ENCODE results near the gene TRIM71. TPM values are rescaled to one million over a fixed set of nuclear protein-coding genes. Genes with fewer than 3 reads are reported as not detected.

TRIM71 gene
- total and polyA plus RNA-seq, 2 of the 13 experiments (the other 11 are each of a cell fraction or from before 2014, with no cell fraction given): 21.7 to 76.9 TPM

DNA sequence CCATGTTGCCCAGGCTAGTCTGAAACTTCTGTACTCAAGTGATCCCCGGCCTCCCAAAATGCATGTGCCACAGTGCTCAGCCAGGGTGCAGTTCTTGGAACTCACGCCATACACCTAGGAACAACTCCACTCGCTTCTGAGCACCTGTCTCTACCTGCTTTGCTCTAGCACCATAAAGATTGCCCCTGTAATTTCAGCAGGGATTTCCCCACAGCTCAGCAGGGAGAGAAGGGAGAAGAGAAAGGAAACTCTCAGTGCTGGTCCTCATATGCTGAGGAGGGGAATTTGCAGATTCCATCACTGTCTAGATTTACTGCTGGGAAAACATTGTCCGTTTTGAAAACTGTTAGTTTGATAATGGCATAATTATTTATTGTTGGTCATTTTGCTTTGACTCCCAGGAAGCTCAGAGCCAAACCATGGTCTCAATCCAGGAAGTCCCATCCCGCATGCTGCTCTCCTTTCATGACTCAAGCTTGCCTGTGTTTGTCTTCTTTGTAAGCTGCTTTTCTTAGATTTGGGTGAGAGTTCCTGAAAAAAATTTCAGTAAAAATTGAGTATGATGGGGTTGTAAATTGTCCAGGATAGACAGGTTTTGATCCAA, 24.2 kb downstream of the TRIM71 start:
- DNase-seq (ENCODE audit: low spot score) (no peak), FAIRE-seq (no peak), ATAC-seq (no peak)
- Histone ChIP-seq H3K36me3 (replicated peaks in 1 of 2; ENCODE audit: control insufficient read depth in 1 of 2, insufficient read depth in 2 of 2, low read length in 2 of 2) (peaks cover 0 to 5% of the 10 kb centered on the region in 2 experiments; a peak in 1 of 5 replicates), H4K20me1 (ENCODE audit: insufficient read depth, low read length) (peaks cover 68% of the 10 kb centered on the region), H3K9ac (ENCODE audit: insufficient read depth, low read depth, low read length) (peak overlapping the region; percentile 49), H3K4me3 (replicated peaks in 1 of 3; ENCODE audit: insufficient read depth in 1 of 3, low read depth in 2 of 3, low read length in 3 of 3) (peak overlapping the region in 1 of 3 experiments; percentile 29; a peak in 2 of 6 replicates), H3K4me1 (ENCODE audit: insufficient read depth, low read length) (peaks cover 99% of the 10 kb centered on the region), H3K27me3 (ENCODE audit: control insufficient read depth in 1 of 2, insufficient read depth in 2 of 2, low read length in 2 of 2) (no peaks in the 10 kb centered on the region), H3K27ac (ENCODE audit: extremely low read length, insufficient read depth, low read length) (peak overlapping the region; percentile 100), H3K79me2 (ENCODE audit: insufficient read depth, low read length) (peaks cover 97% of the 10 kb centered on the region), H3K4me2 (ENCODE audit: low read depth, low read length) (peak overlapping the region; percentile 80), H3K9me3 (ENCODE audit: low read length) (no peaks in the 10 kb centered on the region), H2AFZ (ENCODE audit: low read length) (no peak overlapping the region)
- BruUV-seq (replicated peaks): no TSS peak
- CTCF ChIA-PET (ENCODE audit: low intra/inter-chr PET ratio, low total read pairs): no interaction called here
- intact Hi-C loops (cut with micrococcal nuclease; ENCODE audit: unreplicated experiment): loop anchor here (2.0 to 5.0 kb wide), 3 partner anchors 13 to 45 kb away; no protein-coding TSS in a partner anchor
- WGBS (ENCODE audit: low lambda C conversion rate): 44% methylated on average over 5 of the region's 5 CpGs
- POLR2A ChIA-PET: interaction anchor here (1.6 to 5.7 kb wide), 5 partner anchors 9 to 27 kb away, joined by 4 to 36 read pairs (median 5); partner anchors contain the start of gene TRIM71
- TF ChIP-seq TBP (CRISPR knock-in tag; IDR thresholded peaks at IDR 0.05) (no peak), TCF7 (IDR thresholded peaks at IDR 0.05; ENCODE audit: low read depth) (no peak), NFIC (IDR thresholded peaks at IDR 0.05; ENCODE audit: low read length) (0 out of 2 replicates have a peak, but pooled peaks have one; percentile 15), SNAI1 (CRISPR knock-in tag; IDR thresholded peaks at IDR 0.05; ENCODE audit: borderline replicate concordance) (no peak), ZNF652 (CRISPR knock-in tag; IDR thresholded peaks at IDR 0.05; ENCODE audit: borderline replicate concordance, low read depth) (no peak), MED8 (CRISPR knock-in tag; IDR thresholded peaks at IDR 0.05; ENCODE audit: insufficient replicate concordance) (no peak), EED (CRISPR knock-in tag; IDR thresholded peaks at IDR 0.05) (no peak), SSRP1 (CRISPR knock-in tag; IDR thresholded peaks at IDR 0.05) (peak; percentile 21; the same call in 1 of the 2 replicates), SMARCC2 (IDR thresholded peaks at IDR 0.05) (no peak), RBM39 (IDR thresholded peaks at IDR 0.05; ENCODE audit: low read depth, low read length, poor library complexity, severe bottlenecking) (no peak), RBM22 (optimal IDR thresholded peaks at IDR 0.05; ENCODE audit: low read length) (peak; percentile 76), ZSCAN21 (CRISPR knock-in tag; IDR thresholded peaks at IDR 0.05; ENCODE audit: borderline replicate concordance) (no peak), ELF1 (CRISPR knock-in tag; IDR thresholded peaks at IDR 0.05) (peak; percentile 11; the same call in 1 of the 2 replicates), ISL2 (CRISPR knock-in tag; IDR thresholded peaks at IDR 0.05) (no peak), ZNF543 (CRISPR knock-in tag; IDR thresholded peaks at IDR 0.05) (no peak)
- TF ChIP-seq, protein P1, sequence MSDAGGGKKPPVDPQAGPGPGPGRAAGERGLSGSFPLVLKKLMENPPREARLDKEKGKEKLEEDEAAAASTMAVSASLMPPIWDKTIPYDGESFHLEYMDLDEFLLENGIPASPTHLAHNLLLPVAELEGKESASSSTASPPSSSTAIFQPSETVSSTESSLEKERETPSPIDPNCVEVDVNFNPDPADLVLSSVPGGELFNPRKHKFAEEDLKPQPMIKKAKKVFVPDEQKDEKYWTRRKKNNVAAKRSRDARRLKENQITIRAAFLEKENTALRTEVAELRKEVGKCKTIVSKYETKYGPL (CRISPR knock-in tag; IDR thresholded peaks at IDR 0.05): no peak
- TF ChIP-seq, protein P2, sequence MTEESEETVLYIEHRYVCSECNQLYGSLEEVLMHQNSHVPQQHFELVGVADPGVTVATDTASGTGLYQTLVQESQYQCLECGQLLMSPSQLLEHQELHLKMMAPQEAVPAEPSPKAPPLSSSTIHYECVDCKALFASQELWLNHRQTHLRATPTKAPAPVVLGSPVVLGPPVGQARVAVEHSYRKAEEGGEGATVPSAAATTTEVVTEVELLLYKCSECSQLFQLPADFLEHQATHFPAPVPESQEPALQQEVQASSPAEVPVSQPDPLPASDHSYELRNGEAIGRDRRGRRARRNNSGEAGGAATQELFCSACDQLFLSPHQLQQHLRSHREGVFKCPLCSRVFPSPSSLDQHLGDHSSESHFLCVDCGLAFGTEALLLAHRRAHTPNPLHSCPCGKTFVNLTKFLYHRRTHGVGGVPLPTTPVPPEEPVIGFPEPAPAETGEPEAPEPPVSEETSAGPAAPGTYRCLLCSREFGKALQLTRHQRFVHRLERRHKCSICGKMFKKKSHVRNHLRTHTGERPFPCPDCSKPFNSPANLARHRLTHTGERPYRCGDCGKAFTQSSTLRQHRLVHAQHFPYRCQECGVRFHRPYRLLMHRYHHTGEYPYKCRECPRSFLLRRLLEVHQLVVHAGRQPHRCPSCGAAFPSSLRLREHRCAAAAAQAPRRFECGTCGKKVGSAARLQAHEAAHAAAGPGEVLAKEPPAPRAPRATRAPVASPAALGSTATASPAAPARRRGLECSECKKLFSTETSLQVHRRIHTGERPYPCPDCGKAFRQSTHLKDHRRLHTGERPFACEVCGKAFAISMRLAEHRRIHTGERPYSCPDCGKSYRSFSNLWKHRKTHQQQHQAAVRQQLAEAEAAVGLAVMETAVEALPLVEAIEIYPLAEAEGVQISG (CRISPR knock-in tag; IDR thresholded peaks at IDR 0.05): peak; percentile 11; the same call in 1 of the 2 replicates
- in situ Hi-C loops (cut with HindIII; ENCODE audit: extremely low pct_ligation_motif_present, low pct_unique_long_range_greater_than_20kb): no loop called here

Measured in HepG2 (cell line).